ENCODE data around the gene AK5. TPM values are rescaled to one million over a fixed set of nuclear protein-coding genes. Genes with fewer than 3 reads are reported as not detected.

The AK5 gene
- total RNA-seq, 2 donors from 2014 or later: 0.49 to 1.1 TPM

- no peaks in the 10 kb centered on the region for H3K27me3 ChIP-seq
- TF ChIP-seq CTCF (IDR thresholded peaks at IDR 0.05): no peak
- H3K27ac ChIP-seq: no peak overlapping the region
- H3K9ac ChIP-seq (ENCODE audit: low read depth in 2 of 2, low read length in 2 of 2): no peak overlapping the region
- H3K9me3 ChIP-seq: no peaks in the 10 kb centered on the region
- no peaks in the 10 kb centered on the region for H3K4me1 ChIP-seq
- intact Hi-C loops (cut with DNase I): no loop called here
- H3K36me3 ChIP-seq: no peaks in the 10 kb centered on the region
- no peak overlapping the region for H3K4me3 ChIP-seq
- no peak for DNase-seq
Measured at GRCh38 chr1:77534456-77534855, 252.6 kb downstream of the AK5 start.

- Histone ChIP-seq H3K36me3 (no peaks in the 10 kb centered on the region), H3K27ac (no peak overlapping the region), H3K4me3 (no peak overlapping the region), H3K9ac (ENCODE audit: low read depth in 2 of 2, low read length in 2 of 2) (no peak overlapping the region), H3K27me3 (no peaks in the 10 kb centered on the region), H3K9me3 (no peaks in the 10 kb centered on the region), H3K4me1 (no peaks in the 10 kb centered on the region)
- intact Hi-C loops (cut with DNase I): loop anchor here (5.0 kb wide), 1 partner anchor 390 kb away; no protein-coding TSS in a partner anchor
- no peak for DNase-seq
- TF ChIP-seq CTCF (IDR thresholded peaks at IDR 0.05): no peak
Measured at GRCh38 chr1:77536813-77537212, 255.0 kb downstream of the AK5 start.

GRCh38 chr1:77538956-77539518 lies 257.2 kb downstream of the AK5 start:
- Histone ChIP-seq H3K4me1 (no peaks in the 10 kb centered on the region), H3K9ac (ENCODE audit: low read depth in 2 of 2, low read length in 2 of 2) (no peak overlapping the region), H3K27ac (peak overlapping the region; percentile 22), H3K4me3 (no peak overlapping the region), H3K9me3 (no peaks in the 10 kb centered on the region), H3K36me3 (no peaks in the 10 kb centered on the region), H3K27me3 (no peaks in the 10 kb centered on the region)
- intact Hi-C loops (cut with DNase I): loop anchor here (5.0 kb wide), 1 partner anchor 392 kb away; no protein-coding TSS in a partner anchor
- no peak for DNase-seq
- no peak for TF ChIP-seq CTCF (IDR thresholded peaks at IDR 0.05)

- Histone ChIP-seq H3K9me3 (no peaks in the 10 kb centered on the region), H3K27ac (peak overlapping the region; percentile 22), H3K4me3 (no peak overlapping the region), H3K27me3 (no peaks in the 10 kb centered on the region), H3K36me3 (no peaks in the 10 kb centered on the region), H3K4me1 (no peaks in the 10 kb centered on the region), H3K9ac (ENCODE audit: low read depth in 2 of 2, low read length in 2 of 2) (no peak overlapping the region)
- TF ChIP-seq CTCF (IDR thresholded peaks at IDR 0.05): no peak
- intact Hi-C loops (cut with DNase I): loop anchor here (5.0 kb wide), 1 partner anchor 392 kb away; no protein-coding TSS in a partner anchor
- DNase-seq: no peak
Measured at GRCh38 chr1:77539519-77540142, 257.8 kb downstream of the AK5 start.

- H3K27ac ChIP-seq: no peak overlapping the region
Measured at GRCh38 chr1:77540501-77541161, 258.8 kb downstream of the AK5 start.

More at GRCh38 chr1:77540501-77541161, 258.8 kb downstream of the AK5 start:
- H3K9me3 ChIP-seq: no peaks in the 10 kb centered on the region
- TF ChIP-seq CTCF (IDR thresholded peaks at IDR 0.05): no peak
- no peak overlapping the region for H3K4me3 ChIP-seq
- DNase-seq: no peak
- H3K27me3 ChIP-seq: no peaks in the 10 kb centered on the region
- no peaks in the 10 kb centered on the region for H3K4me1 ChIP-seq
- H3K36me3 ChIP-seq: no peaks in the 10 kb centered on the region
- no peak overlapping the region for H3K9ac ChIP-seq (ENCODE audit: low read depth in 2 of 2, low read length in 2 of 2)
- intact Hi-C loops (cut with DNase I): no loop called here
